T follicular helper cell (primary cell): Measurements from ENCODE around the gene LRRC26.
"Not testable (repeated sequence)": the region's sequence is repeated elsewhere in the genome, so short reads cannot be mapped to it uniquely, and the experiment has no call there.

Experiments used
- DNase-seq: peaks from one replicate; pipeline ENCODE4 v3.0.0-alpha.2; 2020; ENCODE audit warnings: low read depth

Gene LRRC26

DNA sequence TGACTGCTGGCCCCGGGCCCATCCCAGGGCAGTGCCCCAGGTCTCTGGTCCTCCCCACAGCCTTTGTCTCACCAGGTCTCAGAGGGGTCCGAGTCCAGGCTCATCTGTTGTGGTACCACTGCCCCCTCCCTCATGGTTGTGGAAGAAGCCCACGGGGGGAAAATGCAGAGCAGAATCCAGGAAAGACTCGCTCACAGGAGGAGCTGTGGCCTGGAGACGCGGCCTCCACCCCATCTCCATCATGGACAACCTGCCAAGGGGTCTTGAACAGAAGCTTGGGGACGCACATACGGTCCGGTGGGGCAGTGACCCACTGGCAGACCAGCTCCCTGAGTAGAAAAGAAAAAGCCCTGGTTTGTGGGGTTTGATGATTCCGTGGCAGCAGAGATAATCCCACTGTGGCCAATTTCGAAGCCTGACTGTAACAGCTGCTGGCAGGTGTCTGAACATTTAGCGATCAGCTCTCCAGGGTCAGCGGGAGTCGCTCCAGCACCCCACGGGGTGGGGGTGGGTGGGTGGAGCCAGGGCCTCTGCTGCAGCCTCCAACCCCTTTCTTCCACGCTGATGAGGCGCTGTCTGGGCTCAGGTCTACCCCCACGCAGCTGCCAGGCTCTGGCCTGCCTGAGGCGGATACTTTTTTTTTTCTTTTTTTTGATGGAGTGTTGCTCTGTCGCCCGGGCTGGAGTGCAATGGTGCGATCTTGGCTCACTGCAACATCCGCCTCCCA is 32.8 kb downstream of the LRRC26 start:
- no peak for DNase-seq

DNA sequence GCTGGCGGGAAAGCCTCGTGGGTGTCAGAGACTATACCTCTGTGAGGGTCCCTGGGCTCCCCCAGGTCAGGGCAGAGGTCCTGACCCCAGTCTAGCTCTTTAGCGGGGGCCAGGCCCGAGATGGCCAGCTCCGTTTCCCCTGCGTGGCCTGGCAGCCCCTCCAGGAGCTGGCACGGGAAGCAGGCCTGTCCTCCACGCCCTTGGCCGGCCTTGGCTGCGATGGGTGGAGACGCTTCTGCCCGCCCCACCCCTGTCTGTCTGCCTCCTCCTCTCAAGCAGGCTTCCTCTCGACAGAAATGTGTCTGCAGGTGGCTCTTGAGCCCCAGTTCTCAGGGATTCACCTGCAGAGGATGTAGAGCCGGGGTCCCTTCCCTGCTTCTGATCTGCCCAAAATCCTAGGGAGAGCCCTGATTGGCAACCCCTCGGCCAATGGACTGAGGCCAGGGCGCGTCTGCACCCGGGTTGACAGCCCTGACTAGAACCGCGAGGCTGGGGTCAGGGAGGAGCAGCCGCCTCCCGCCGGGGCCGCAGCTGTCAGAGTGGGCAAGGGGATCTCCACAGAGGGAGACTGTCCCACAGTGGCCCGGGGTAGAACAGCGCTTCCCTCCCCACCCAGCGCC is 33.5 kb downstream of the LRRC26 start:
- DNase-seq: no peak

DNA sequence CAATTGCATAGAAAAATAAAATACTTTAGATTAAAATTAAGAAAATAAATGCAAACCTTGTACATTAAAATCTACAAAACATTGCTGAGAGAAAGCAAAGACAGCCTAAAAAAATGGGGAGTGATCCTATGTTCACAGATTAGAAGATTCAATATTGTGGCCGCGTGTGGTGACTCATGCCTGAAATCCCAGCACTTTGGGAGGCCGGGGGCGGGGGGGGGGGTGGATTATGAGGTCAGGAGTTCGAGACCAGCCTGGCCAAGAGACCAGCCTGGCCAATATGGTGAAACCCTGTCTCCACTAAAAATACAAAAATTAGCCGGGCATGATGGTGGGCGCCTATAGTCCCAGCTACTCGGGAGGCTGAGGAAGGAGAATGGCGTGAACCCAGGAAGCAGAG is 34.7 kb downstream of the LRRC26 start:
- DNase-seq: not testable (repeated sequence)

DNA sequence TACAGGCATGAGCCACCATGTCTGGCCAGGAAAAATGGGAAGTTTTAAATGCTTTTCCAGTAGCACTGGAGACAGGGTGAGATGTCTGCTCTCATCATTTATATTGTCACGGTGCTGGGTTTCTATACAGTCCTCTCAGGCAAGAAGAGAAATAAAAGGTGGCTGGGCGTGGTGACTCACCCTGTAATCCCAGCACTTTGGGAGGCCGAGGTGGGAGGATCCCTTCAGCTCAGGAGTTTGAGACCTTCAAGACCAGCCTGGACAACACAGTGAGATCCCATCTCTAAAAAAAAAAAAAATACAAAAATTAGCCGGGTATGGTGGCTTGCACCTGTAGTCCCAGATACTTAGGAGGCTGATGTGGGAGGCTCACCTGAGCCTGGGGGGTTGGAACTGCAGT is 35.7 kb downstream of the LRRC26 start:
- DNase-seq: no peak

DNA sequence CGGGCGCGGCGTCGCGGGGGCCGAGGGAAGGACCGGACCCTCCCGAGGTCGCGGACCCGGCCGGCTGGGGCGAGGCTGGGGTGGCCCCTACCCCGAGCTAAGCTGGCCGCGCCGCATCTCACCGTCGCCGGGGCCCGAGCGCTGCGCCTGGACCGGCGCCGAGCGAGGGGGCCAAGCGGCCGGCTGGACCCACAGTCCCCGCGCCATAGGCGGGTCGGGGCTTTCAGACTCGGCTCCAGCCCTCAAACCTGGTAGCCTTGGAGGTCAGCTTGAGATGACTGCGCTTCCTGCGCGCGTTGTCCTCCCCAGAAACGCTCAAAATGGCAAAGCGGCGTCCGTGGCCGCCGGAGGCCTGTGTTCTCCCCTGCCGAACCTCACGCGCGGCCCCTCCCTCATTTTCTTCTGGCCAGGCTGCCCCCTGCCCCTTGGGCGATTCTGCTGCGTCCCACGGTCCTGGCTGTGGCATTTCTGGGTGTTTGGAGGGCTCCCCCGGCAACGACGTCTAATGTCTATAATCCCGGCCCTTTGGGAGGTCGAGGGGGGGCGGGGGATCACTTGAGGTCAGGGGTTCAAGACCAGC is 39.6 kb downstream of the LRRC26 start:
- no peak for DNase-seq

DNA sequence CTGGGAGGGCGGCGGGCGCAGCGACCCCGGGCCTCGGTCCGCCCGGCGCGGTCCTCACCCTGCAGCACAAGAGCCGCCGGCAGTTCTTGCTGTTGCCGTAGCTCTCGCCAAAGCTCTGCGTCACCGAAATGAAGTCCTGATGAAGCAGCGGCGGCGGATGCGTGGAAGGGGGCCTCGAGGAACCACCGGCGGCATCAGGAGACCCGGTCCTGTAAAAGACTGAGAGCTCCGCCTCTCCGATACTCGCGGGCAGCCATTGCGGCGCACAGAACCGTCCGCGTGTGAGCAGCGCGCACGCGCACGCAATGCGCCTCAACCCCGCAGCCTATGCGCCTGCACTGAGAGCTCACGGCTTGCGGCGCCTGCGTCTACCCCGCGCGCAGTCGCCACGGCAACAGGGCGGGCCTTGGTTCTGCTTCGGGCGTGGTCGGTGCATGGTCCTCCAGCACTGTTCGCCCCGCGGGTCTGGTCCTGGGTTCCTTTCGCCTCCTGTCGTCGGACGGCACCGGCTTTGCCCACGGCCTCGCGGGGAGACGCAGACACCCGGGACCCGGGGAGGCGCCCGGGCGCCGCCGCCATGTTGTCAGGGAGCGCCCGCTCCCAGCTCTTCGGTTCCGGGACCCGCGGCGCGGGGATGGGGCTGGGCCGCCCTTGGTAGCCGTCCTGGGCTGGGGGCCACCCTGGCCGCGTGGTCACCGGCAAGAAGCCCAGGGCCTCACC is 40.2 kb downstream of the LRRC26 start:
- peak; percentile 85 for DNase-seq

DNA sequence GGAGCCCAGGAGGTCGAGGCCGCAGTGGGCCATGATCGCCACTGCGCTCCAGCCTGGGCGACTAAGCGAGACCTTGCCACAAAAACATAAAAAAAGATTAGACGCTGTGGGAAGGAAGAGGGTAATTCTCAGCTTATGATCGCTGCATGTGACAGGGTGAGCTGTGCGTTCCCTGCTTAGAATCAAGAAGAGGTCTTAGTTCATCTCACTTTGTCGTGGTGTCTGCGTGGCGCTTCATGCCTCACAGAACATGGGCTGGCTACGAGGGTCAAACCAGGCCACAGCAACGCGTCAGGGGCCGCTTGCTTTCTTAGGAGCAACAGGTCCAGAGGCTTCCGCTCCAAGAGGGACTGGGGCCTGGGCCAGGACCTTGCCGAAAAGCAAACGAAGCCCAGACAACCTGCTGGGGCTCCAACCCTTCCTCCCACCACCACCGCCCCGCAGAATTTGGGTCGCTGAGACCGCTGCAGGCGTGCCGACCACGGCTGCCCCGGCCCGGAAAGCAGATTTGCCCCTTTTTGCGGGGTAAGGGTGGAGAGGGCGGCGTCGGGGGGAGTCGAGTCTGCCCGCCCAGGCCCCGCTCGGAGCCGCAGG is 40.9 kb downstream of the LRRC26 start:
- no peak for DNase-seq

DNA sequence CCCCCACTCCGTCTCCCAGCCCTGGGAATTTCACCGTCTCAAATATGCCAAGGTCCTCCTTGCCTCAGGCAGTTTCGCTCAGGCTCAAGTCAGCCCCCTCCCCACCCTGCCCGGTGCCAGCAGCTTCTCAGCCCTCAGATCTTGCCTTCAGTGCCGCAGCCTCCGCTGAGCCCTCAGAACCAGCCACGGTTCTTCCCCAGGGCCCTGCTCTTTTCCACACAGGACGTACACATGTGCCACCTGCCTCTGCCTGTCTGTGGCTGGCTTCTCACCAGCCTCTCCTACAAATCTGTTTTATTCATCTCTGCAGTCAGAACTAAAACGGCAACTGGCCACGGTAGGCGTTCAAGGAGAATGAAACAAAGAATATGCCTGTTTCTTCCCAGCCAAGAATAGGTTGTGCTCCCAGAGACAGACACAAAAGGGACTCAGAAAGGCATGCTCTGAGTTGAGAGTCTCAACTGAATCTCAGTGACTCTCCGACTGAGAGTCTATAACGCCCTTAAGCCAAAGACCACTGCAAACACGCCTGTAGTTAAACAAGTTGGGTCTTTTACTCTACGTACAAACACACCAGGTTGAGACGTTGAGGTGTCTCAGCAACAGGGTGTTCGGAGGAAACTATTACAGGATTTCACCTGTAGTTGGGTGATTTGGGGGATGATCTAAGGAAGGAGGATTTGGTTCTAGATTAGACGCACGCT is 41.5 kb downstream of the LRRC26 start:
- no peak for DNase-seq

DNA sequence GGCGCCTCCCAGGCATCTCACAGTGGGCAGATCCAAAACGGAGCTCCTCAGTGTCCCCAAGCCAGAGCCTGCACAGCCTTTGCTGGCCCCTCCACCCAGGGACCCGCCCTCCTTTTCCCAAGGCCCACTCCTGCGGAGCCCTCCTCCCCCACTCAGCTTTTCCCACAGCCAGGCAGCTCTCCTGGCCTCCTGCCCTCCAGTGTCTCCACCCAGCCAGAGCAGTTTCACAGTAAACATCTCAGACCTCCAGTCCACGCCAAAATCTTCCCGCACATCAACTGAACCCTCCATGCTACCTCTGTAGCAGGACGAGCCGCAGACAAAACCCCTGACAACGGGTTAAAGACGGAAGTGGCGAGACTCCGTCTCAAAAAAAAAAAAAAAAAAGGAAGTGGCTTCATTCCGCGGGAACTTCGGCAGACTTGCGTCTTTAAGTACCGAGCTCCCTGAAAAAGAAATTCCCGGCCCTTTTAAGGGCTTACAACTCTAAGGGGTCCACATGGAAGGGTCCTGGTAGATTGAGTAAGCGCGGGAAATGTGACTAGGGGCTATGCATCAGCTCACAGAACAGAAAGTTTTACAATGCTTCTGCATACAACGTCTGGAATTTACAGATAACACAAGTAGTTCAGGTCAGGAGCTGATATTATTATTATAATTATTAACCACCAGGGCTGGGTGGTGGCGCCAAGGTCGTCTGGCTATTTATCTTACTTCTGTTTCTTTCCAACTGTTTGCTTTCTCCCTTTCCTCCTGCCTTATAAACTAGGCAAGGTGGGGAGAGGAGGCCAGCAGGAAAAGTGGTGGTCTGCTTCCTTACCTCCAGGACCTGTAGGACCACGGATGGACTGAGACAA is 42.3 kb downstream of the LRRC26 start:
- no peak for DNase-seq

DNA sequence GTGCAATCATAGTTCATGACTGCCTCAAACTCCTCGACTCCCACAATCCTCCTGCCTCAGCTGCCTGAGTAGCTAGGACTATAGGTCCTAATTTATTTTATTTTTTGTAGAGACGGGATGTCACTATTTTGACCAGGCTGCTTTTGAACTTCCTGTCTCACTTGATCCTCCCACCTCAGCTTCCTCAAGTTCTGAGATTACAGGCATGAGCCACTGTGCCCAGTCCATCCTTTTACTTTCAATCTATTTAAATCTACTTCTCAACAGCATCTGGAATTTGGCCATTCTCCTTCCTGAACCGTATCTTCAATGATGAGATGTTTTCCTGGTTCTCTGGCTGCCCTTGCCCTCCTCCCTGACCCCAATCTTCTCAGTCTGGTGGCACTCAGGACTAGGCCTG is 43.1 kb downstream of the LRRC26 start:
- no peak for DNase-seq

DNA sequence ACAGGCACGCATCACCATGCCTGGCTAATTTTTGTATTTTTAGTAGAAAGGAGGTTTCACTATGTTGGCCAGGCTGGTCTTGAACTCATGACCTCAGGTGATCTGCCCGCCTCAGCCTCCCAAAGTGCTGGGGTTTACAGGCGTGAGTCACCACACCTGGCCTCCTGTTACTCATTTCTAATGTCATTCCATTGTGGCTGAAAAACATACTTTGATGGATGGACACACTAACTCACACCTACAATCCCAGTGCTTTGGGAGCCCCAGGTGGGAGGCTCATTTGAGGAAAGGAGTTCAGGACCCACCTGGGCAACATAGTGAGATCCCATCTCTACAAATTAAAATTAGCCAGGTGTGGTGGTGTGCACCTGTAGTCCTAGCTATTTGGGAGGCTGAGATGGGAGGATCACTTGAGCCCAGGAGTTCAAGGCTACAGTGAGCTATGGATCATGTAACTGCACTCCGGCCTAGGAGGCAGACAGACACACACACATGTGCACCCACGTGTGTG is 45.8 kb downstream of the LRRC26 start:
- DNase-seq: not testable (repeated sequence)

DNA sequence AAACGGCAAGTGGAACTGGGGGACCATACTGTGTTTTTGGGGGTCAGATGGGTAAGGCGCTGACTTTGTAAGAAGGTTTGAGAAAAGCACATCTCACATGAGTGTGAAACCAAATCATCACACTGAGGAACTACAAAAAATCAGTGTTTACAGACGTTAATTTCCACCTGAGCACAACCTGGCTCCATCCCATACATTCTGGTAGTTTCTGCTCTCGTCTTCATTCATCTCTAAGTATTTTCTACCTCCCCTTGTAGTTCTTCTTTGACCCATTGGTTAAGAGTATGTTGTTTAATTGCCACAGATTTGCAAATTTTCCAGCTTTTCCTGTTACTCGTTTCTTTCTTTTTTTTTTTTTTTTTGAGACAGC is 46.4 kb downstream of the LRRC26 start:
- no peak for DNase-seq

DNA sequence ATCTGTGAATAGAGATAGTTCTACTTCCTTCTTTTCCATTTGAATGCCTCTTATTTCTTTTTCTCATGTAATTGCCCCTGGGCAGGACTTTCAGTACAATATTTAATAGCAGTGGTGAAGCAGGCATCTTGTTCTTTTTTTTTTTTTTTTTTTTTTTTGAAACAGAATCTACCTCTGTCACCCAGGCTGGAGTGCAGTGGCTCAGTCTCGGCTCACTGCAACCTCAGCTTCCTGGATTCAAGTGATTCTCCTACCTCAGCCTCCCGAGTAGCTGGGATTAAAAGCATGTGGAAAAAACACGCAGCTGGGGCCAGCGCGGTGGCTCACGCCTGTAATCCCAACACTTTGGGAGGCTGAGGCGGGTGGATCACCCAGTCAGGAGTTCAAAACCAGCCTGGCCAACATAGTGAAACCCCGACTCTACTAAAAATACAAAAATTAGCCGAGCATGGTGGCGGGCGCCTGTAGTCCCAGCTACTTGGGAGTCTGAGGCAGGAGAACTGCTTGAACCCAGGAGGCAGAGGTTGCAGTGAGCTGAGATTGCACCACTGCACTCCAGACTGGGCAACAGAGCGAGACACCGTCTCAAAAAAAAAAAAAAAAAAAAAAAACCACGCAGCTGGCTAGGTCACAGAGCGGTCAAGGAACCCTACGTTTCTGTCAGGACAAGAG is 46.9 kb downstream of the LRRC26 start:
- DNase-seq: not testable (repeated sequence)

DNA sequence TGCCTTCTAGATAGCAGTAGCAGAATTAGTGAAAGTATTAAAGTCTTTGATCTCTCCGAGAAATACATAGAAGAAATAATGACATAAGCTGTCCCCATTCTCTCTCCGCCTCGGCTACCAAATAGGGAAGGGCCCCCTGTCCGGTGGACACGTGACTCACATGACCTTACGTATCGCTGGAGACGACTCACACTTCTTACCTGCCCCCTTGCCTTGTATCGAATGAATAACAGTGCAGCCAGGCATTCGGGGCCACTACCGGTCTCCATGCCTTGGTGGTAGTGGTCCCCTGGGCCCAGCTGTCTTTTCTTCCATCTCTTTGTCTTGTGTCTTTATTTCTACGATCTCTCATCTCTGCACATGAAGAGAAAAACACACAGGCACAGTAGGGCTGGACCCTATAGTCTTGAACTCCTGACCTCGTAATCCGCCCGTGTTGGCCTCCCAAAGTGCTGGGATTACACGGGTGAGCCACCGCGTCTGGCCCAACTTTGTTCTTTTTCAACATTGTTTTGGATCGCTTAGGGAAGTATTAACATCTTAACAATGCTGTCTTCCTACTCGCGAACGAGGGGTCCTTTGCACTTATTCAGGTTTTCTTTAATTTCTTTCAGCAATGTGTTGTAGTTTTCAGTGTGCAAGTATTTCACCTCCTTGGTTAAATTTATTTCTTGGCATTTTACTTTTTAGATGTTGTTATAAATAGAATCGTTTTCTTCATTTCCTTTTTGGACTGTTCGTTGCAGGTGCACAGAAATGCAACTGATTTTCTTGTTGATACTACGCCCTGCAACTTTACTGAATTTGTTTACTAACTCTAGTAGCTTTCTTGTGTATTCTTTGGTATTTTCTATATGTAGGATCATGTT is 47.7 kb downstream of the LRRC26 start:
- DNase-seq: not testable (repeated sequence)
